ENCODE measurements around the gene R3HCC1L. TPM values are rescaled to one million over a fixed set of nuclear protein-coding genes. Genes with fewer than 3 reads are reported as not detected.

R3HCC1L gene
- total and polyA plus RNA-seq, 12 donors, result 6.5 to 24.3 (median 10.1) TPM

DNA sequence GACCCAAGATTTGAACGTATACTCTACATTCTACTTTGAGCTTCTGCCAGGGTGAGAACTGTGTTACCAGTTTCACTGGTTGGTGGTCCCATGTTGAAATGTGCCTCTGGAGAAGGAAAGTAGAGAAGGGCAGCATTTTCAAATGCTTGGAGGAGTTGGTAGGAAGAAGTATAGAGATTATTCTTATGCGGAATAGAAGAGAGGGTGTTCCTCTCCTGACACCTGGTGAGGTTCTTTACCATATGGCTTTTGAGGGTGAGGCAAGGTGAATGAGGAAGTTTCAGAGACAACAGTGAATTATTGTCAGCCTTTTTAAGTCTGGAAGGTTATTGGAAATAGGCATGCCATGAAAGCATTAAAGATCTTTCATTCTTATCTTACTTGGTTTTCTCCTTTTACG is 34.3 kb downstream of the R3HCC1L start:
- intact Hi-C loops (cut with DNase I), result no loop called here
- 90 to 94% (median 93%) methylated on average over 3 of the region's 3 CpGs for WGBS, 4 donors
- Histone ChIP-seq H3K36me3 (replicated peaks in 1 of 2) (peaks cover 0 to 4% of the 10 kb centered on the region in 2 donors), H3K27ac (no peak overlapping the region), H3K27me3 (no peaks in the 10 kb centered on the region), H3K4me3 (no peak overlapping the region), H3K4me1 (replicated peaks in 1 of 2) (no peaks in the 10 kb centered on the region), H3K9me3 (replicated peaks in 1 of 3) (no peaks in the 10 kb centered on the region)
- DNase-seq, result no peak
- TF ChIP-seq POLR2A (IDR thresholded peaks at IDR 0.05), result no peak
- TF ChIP-seq CTCF (IDR thresholded peaks at IDR 0.05), result no peak

DNA sequence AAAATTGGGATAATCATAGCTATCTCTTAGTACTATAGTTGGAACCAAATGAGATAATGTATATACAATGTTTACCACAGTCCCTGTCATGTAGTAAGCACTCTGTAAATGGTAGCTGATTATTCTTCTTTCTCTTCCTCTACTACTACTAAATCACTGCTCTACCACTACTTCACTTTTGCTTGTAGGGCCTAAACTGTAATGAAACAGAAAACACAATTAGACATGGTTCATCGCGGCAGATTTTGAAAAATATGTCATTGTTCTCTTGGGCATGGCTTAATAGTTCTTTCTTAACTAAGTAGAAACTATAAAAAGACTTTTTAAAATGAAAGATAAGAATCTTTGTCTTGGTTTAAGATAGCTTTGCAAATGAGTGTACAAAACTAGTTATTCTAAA is 34.9 kb downstream of the R3HCC1L start:
- 85 to 90% (median 86%) methylated on average over 2 of the region's 2 CpGs for WGBS, 4 donors
- H3K9me3 ChIP-seq (replicated peaks in 1 of 3), result no peaks in the 10 kb centered on the region

GRCh38 chr10:98170249-98171117 is 36.0 kb downstream of the R3HCC1L start:
- peak; percentile 69 to 81 (median 74) for TF ChIP-seq CTCF (IDR thresholded peaks at IDR 0.05)
- no peak for TF ChIP-seq POLR2A (IDR thresholded peaks at IDR 0.05)
- H3K27ac ChIP-seq, result no peak overlapping the region
- H3K4me3 ChIP-seq, result no peak overlapping the region
- peak; percentile 20 to 73 (median 37) for DNase-seq
- no peaks in the 10 kb centered on the region for H3K27me3 ChIP-seq
- no peaks in the 10 kb centered on the region for H3K9me3 ChIP-seq (replicated peaks in 1 of 3)
- intact Hi-C loops (cut with DNase I), result loop anchor here (5.0 to 10.0 kb wide), 2 partner anchors 142 to 144 kb away; no protein-coding TSS in a partner anchor
- no peaks in the 10 kb centered on the region for H3K36me3 ChIP-seq (replicated peaks in 1 of 2)
- no peaks in the 10 kb centered on the region for H3K4me1 ChIP-seq (replicated peaks in 1 of 2)
- WGBS, 4 donors, result 46 to 88% (median 49%) methylated on average over 1 to 3 of the region's 3 CpGs

More for the DNA sequence above, 34.9 kb downstream of the R3HCC1L start:
- Histone ChIP-seq H3K36me3 (replicated peaks in 1 of 2) (peaks cover 0 to 4% of the 10 kb centered on the region in 2 donors), H3K4me3 (no peak overlapping the region), H3K27ac (no peak overlapping the region), H3K27me3 (no peaks in the 10 kb centered on the region), H3K4me1 (replicated peaks in 1 of 2) (no peaks in the 10 kb centered on the region)
- intact Hi-C loops (cut with DNase I), result no loop called here
- TF ChIP-seq CTCF (IDR thresholded peaks at IDR 0.05), result no peak
- TF ChIP-seq POLR2A (IDR thresholded peaks at IDR 0.05), result no peak
- DNase-seq, result no peak

GRCh38 chr10:98172073-98172472 is 37.6 kb downstream of the R3HCC1L start:
- Histone ChIP-seq H3K36me3 (replicated peaks in 1 of 2) (no peaks in the 10 kb centered on the region), H3K9me3 (replicated peaks in 1 of 3) (no peaks in the 10 kb centered on the region), H3K27me3 (no peaks in the 10 kb centered on the region), H3K4me1 (replicated peaks in 1 of 2) (no peaks in the 10 kb centered on the region), H3K4me3 (no peak overlapping the region), H3K27ac (no peak overlapping the region)
- WGBS, 4 donors, result 84 to 93% (median 85%) methylated on average over 4 of the region's 4 CpGs
- DNase-seq, result no peak
- no peak for TF ChIP-seq CTCF (IDR thresholded peaks at IDR 0.05)
- no peak for TF ChIP-seq POLR2A (IDR thresholded peaks at IDR 0.05)
- intact Hi-C loops (cut with DNase I), result loop anchor here (5.0 to 10.0 kb wide), 2 partner anchors 140 to 143 kb away; no protein-coding TSS in a partner anchor
